Activated CD4-positive, alpha-beta T cell treated with anti-CD3 and anti-CD28 coated beads, Interleukin-2, amount 50 U/mL, for 4 hours (primary cell): ENCODE results near the gene RFTN2.
"Not testable (repeated sequence)": the region's sequence is repeated elsewhere in the genome, so short reads cannot be mapped to it uniquely, and the experiment has no call there.

ENCODE experiments used
- DNase-seq, 2 experiments: peaks; one replicate each; pipeline ENCODE4 v3.0.0-alpha.2; 2020

The RFTN2 gene

DNA sequence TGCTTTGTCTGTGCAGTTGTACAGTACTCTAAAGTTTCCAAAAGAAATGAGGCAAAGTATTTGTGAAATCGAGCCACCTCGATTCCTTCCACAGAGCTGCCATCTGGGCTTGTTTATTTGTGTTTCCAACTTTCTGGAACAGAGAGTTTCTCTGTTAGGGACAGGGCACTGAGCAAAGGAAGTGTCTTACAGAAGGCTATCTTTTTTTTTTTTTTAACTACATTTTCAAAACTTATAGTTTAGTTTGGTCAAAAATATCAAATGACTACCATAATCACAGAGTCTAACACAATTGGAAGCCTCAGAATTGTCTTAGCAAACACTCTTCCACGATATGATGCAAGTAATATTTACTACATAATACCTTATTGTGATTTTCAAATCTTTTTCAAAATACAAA lies 796 bp downstream of the RFTN2 start:
- DNase-seq = no peak

DNA sequence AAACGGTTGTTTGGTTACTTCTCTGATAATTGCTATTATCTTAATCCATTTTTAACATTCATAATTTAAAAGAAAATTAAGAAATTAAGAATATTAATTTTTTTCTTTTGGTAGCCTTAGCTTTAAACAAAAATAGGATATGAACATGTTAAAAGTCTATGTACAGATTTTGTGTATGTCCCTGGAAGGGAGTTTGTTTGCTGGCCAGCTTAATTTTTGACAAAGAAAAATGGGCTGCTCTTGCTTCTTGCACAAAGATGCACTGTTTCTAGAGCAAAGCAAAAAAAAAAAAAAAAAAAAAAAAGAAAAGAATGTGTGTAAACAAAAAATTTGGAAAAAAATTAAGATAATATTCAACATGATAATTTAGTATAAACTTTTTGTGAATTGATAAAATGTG lies 1.3 kb downstream of the RFTN2 start:
- no peak for DNase-seq

- no peak for DNase-seq
Observed at GRCh38 chr2:197673606-197674005, 1.8 kb downstream of the RFTN2 start.

DNA sequence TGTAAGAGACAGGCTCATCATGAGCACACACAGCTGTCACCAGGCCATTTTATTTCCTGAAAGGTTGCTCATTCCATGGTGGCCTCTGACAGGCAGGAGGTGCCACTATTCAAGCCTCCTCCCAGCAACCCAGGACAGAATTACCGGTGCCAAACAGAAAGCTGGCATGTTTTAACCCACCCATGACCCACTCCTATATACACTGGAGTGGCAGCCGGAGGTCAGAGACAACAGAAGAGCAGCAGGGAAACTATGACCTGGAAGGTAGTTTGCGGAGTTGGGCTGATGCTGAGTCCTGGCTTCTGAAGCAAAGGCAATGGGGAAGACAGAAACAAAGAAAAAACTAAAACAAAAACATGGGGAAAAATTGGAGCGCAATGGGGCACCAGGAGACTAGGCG lies 2.3 kb downstream of the RFTN2 start:
- no peak for DNase-seq

- no peak for DNase-seq
Observed at GRCh38 chr2:197672371-197672893, 3.0 kb downstream of the RFTN2 start.

GRCh38 chr2:197669077-197669476 lies 6.3 kb downstream of the RFTN2 start:
- DNase-seq = no peak

DNA sequence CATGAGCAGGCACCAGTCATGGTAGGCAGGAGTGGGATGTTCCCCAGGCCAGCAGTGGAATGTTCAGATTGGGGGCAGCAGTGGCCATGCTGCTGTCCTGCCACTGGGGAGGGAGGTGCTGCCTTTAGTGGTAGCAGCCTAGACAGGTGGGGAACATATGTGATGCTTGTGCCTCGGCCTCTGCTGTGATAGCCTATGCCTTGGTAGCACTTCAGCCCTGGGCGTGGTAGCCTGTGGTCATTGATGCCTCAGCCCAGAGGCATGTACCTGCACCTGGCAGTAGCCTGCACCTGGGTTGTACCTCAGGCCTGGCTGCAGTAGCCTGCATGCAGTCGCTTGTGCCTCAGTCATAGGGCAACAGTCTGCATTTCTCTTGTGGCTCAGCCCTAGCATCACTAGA lies 7.1 kb downstream of the RFTN2 start:
- DNase-seq = no peak

GRCh38 chr2:197666277-197666676 lies 9.1 kb downstream of the RFTN2 start:
- no peak for DNase-seq

- DNase-seq = no peak
Observed at GRCh38 chr2:197661626-197662025, 13.8 kb downstream of the RFTN2 start.

DNA sequence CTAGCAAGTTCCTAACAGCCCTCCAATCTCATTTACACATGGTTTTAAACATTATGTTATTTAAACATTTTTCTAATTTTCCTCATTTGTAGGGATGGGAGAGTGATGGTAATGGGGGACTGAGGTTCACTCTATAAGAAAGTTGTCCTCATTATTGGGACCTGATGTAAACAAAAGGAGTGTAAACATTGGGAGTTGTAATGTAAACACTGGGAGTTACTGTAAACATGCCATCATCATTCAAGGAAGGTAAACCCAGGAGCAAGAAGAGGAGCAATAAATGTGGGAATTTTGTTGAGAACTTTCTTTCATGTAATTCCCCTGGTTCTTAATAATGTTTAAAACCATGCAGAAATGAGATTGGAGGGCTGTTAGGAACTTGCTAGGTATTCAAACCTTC lies 17.8 kb downstream of the RFTN2 start:
- no peak for DNase-seq

DNA sequence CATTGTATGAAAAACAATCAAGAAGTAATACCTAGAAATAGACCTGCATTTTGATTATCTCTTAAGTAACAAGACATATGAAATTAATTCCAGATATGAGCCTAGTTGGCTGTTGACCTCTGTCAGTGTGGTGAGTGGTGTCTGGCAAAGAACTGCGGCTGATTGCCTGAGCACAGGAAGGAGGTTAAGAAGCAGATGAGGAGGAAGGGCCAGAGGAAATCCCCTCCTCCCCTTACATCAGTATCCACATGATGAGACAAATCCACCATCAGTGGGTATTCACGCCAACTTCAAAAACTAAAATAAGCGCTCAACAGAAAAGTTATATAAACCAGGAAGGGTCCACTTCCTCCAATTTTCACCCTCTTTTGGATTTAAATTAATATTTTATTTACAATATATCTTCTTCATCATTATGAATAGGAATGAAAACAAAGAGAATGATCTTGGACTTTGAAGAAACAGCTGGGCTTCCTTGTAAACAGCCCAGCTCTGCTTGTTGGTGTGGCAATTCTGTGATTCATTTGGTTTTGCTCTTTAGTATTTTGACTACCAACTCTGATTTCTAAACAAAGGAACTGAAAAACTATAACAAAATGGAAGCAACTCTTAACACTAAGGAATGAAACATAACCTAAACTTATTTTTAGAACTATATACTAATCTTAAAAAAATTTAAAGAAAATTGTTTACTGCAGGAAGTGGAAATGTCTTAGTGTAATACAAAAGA lies 27.3 kb downstream of the RFTN2 start:
- DNase-seq = no peak

- no peak for DNase-seq
Observed at GRCh38 chr2:197641666-197642065, 33.7 kb downstream of the RFTN2 start.

GRCh38 chr2:197640571-197641122 lies 34.7 kb downstream of the RFTN2 start:
- DNase-seq = not testable (repeated sequence)

- no peak for DNase-seq
Observed at GRCh38 chr2:197633109-197633657, 42.2 kb downstream of the RFTN2 start.

GRCh38 chr2:197628043-197628500 lies 47.3 kb downstream of the RFTN2 start:
- DNase-seq = no peak

- no peak for DNase-seq
Observed at GRCh38 chr2:197626965-197627625, 48.3 kb downstream of the RFTN2 start.

- DNase-seq = no peak
Observed at GRCh38 chr2:197620133-197620532, 55.3 kb downstream of the RFTN2 start.

DNA sequence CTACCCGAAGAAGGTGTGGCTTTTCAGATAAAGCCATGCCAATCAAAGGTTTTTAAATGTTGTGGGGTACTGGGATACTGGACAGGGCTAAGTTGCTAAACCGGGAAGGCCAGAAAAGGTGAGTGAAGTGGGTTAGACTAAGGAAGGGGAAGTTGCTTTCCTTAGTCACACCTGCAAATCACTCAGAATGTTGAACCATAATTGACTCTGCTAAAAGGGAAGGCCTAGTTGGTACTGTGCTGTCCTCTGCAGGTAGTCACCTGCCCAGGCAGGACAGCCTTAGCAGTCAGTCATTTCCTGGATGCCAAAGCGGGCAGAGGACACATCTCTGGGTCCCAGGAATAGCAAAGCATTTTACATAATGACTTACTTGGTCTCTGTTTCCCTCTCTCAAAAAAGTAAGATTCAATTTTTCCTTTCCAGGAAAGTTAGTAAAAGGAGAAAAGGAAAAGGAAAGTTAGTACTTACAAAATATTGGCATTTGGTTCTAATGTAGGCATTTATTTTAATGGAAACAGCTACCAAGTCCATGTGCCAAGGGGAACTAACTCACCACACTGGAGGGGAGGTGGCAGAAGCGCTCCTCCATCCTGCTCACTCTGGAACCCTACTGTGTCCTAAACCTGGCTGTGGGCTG lies 60.3 kb downstream of the RFTN2 start:
- DNase-seq = no peak

DNA sequence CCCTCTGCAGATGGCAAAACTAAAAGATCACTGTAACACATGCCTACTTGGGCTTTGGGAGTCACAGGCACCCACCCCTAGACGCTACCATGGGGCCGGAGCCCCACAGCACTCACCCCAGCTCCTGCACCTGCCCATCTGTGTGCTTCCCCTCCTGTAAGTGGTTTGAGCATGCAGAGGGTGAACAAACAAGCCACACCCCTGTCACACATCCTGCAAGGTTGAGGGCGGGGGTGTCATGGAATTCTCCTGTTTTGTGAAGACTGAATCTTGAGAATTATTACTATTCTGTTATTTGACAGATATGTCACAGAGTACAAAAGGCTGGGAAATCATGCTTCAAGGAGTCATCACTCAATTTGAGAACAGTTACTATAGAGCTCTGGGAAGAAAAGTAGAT lies 60.9 kb downstream of the RFTN2 start:
- DNase-seq = no peak

DNA sequence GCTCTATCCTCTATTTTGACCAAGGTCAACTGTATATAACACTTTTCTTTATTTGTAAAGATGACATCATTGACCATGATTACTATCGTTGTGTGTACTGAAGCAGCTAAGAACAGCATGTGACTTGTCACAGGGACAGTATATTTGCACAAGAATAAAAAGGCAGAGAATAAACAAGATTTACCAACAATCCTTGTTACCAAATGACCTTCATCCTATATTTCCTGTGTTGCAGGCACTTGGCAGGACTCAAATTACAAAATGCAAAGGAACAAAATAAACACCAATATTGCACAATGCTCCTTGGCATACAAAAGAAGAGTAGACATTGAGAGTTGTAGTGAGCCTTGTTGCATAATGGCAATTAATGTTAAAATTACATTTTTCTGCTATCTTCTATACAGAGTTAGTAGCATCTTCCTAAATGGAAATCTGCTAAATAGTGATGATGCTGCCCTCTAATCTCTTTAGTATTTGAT lies 61.8 kb downstream of the RFTN2 start:
- no peak for DNase-seq

DNA sequence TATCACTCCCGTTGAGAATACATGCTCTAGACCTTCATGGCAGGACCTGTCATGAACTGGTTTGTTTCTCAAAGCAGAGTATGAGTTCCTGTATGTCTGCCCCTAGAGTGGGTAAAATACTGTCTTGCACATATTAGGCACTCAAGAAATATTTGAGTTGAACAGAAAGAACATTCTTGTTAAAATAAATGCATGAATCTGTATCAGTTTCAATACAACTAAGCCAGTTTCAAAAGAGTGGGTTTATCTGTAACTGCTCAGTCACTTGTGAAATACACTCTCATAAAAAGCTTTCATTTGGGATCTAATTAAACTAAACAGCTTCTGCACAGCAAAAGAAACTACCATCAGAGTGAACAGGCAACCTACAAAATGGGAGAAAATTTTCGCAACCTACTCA lies 69.2 kb downstream of the RFTN2 start:
- no peak for DNase-seq

- DNase-seq = no peak
Observed at GRCh38 chr2:197604117-197604860, 71.1 kb downstream of the RFTN2 start.
